DMS53 treated with DMSO at 0.1 percent for 48 hours (cell line): ENCODE data around the gene SCARB1.
"Not testable (repeated sequence)": the region's sequence is repeated elsewhere in the genome, so short reads cannot be mapped to it uniquely, and the experiment has no call there.

Source experiments
- DNase-seq: peaks from one replicate; lab custom pipeline; 2025; ENCODE audit not compliant: unreplicated experiment; lab: John Stamatoyannopoulos, UW

Gene SCARB1, protein sequence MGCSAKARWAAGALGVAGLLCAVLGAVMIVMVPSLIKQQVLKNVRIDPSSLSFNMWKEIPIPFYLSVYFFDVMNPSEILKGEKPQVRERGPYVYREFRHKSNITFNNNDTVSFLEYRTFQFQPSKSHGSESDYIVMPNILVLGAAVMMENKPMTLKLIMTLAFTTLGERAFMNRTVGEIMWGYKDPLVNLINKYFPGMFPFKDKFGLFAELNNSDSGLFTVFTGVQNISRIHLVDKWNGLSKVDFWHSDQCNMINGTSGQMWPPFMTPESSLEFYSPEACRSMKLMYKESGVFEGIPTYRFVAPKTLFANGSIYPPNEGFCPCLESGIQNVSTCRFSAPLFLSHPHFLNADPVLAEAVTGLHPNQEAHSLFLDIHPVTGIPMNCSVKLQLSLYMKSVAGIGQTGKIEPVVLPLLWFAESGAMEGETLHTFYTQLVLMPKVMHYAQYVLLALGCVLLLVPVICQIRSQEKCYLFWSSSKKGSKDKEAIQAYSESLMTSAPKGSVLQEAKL

DNA sequence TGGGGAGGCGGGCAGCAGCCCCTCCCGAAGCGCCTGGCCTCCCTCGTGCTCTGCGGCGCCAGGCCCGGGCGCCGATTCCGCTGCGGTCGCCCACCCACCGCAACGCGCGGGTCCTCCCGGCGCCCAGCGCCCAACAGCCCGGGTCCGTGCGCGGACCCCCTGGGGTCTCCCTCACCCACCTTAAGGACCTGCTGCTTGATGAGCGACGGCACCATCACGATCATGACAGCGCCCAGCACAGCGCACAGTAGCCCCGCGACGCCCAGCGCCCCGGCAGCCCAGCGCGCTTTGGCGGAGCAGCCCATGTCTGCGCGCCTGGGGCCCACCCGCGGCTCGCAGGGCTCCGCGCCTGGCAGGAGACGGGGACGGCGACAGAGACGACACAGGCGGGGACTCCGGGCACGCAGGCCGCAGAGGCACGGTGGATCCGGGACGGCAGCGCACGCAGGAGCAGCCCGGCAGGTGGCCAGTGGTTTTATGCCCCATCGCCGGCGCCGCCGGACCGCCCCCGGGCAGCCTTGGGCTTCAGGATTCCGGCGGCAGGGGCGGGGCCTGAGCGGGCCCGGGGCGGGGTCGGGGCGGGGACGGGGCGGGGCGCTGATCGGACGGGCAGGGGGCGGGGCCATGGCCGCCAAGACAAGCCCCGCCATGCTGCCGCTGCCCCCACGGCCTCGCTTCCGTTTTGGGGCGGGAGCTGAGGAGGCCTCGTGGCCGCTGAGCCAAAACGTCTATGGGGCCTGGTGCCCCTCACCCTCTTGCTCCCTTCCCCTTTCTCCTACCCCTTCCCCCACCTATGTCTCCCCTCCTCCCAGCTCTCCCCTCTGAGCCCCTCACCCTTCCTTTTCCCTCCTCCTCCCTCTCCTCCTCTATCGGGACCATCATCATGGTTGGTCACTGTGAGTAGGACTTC is at the start of gene SCARB1:
SCARB1 (minus strand) TSS at position 449 of the 910 bp plus-strand sequence; CDS start at position 305, 144 bp downstream.
- DNase-seq = peak; percentile 58

DNA sequence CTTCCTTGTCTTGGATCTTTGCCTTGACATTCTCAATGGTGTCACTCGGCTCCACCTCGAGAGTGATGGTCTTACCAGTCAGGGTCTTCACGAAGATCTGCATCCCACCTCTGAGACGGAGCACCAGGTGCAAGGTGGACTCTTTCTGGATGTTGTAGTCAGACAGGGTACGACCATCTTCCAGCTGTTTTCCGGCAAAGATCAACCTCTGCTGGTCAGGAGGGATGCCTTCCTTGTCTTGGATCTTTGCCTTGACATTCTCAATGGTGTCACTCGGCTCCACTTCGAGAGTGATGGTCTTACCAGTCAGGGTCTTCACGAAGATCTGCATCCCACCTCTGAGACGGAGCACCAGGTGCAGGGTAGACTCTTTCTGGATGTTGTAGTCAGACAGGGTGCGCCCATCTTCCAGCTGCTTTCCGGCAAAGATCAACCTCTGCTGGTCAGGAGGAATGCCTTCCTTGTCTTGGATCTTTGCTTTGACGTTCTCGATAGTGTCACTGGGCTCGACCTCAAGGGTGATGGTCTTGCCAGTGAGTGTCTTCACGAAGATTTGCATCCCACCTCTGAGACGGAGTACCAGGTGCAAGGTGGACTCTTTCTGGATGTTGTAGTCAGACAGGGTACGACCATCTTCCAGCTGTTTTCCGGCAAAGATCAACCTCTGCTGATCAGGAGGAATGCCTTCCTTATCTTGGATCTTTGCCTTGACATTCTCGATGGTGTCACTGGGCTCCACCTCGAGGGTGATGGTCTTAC is 49.0 kb upstream of the SCARB1 start:
- not testable (repeated sequence) for DNase-seq

DNA sequence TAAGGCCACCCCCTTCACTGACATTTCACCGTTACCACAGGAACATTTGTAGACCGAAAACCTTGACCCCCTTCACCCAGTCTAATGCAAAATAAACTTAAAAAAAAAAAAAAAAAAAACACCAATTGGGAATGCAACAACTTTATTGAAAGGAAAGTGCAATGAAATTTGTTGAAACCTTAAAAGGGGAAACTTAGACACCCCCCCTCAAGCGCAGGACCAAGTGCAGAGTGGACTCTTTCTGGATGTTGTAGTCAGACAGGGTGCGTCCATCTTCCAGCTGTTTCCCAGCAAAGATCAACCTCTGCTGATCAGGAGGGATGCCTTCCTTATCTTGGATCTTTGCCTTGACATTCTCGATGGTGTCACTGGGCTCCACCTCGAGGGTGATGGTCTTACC is 47.9 kb upstream of the SCARB1 start:
- not testable (repeated sequence) for DNase-seq

DNA sequence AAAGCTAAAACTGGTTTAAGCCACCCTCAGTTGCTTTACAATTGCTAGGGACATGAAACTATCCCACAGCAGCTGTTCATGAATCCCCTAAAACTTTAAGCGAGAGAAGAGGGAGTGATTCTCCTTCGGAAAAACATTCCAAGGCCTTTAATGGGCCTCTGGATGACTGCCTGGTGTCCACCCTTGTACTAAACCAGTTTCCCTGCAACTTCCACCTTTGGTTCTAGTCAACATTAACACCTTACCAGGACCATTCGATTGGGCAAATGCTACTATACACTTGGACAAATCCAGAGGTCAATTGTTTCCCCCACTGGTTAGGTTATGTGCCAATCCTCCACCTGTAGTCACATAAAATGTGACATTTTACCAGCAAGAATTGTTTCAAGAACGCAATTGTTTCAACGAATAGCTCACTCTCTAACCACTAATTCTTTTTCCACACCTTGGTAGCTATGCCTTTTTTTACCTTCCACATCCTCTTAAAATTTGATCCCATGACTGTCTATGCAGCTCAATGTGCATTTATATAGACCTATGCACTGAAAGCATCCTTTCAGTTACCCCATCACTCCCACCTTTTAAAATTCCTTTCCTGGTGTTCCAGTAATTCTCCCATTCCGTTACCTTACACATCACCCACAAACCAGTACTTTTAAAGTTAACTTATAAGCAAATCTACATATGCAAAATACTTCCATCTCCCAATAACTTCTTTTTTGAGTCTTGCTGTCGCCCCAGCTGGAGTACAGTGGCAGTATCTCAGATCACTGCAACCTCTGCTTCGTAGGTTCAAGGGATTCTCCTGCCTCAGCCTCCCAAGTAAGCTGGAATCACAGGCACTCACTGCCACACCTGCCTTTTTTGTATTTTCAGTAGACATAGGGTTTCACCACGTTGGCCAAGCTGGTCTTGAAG is 47.2 kb upstream of the SCARB1 start:
- no peak for DNase-seq

DNA sequence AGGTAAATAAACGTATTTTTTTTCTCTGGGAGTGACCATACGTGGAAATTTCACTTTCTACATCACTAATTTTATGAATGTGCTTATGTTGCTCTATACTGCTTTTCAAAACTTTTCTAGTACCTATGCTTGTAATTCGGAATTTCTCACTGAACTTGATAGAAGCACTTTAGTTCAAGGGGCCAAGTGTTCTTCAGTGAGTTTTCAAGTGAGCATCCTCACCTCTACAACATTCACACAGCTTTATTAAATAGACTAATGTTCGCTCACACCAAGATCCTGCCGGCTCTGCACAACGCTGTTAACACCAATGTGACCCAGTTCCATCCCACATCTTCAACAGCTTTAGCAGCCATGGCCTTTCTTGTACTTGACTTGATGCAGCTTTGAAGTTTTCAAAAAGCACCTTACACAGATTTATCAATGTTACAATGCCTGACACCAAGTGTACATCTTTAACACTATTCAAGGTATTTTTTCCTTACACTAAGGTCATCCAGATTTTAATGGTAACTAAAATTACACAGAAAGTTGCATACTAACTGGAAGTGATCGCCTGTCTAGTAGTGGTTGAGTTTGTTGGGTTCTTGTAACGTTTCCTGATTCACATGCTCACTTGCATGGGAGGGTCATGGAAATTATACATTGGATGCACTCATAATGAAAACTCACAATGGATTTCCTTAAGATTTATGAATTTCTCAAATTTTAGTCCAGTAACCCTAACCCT is 46.3 kb upstream of the SCARB1 start:
- DNase-seq = no peak

DNA sequence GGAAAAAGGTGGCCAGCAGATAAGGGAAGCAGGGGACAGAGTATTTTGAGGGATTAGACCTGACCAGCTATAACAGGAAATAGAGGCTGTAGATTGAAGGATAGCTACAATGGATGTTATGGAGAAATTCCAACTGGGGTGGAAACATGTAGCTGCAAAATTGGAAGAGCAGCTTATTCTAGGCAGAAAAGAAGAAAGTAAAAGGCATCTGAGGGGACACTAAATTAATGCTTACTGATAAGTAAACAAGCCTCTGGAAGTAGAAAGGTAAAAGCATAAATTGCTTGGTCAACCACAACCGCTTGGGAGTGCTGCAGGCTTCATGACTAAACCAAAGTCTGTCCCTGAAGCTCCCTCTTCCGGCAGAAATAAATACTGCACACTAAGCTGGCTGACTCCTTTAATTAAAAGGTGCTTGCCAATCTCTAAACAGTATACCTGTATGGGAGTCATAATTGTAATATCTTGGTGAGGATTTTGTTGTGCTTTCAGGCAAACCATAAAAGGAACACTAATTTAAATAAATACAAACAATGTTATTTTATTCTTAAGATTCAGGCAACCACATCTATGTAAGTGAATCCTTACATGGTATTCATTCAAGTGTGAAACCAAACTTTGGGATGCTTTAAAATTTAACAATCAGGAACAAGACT is 43.1 kb upstream of the SCARB1 start:
- no peak for DNase-seq

DNA sequence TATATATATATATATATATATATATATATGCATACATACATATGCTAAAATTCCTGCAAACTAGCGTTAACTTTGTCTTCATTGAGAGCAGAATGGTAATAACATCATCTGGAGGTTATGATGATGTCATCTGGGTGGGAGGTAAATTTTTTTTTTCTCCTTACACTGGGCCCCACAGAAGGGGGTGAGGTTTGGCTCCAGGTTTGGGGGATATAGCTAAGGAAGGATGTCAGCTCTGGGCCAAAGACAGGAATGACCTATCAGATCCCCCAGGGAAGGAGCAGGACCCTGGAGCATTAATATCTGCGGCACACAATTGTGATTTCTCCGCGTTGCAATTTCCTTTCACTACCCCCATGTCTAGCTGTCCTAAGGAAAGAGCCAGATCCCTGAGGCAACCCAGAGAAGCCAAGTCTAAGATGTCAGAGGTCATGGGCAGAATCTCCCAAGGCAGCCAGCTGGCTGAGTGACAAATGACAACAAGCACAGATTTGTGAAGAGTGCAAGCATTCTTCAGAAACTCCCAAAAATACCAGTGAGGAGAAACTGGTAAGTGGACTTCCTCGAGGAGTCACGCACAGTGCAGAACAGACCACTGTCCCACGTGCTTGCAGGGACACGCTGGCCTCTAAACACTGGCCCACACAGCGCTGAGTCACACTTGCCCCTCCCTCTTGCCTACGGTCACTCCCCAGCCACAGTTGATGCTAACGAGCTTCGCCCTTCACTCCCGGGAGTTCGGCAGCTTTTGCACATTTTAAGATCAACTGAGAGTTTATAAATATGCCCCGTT is 40.8 kb upstream of the SCARB1 start:
- DNase-seq = peak; percentile 67

DNA sequence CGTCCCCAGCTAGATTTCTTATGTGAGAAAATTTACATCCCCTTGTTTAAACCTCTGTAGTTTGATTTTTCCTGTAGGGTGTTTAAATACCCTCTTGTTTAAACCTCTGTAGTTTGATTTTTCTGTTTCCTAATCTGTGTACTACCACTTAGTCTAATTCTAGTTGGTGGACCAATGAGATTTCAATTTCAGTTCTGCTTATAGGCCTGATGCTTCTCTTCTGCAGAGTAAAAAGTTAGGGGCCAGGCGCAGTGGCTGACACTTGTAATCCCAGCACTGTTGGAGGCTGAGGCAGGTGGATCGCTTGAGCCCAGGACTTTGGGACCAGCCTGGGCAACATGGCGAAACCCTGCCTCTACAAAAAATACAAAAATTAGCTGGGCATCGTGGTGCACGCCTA is 39.3 kb upstream of the SCARB1 start:
- DNase-seq = no peak

DNA sequence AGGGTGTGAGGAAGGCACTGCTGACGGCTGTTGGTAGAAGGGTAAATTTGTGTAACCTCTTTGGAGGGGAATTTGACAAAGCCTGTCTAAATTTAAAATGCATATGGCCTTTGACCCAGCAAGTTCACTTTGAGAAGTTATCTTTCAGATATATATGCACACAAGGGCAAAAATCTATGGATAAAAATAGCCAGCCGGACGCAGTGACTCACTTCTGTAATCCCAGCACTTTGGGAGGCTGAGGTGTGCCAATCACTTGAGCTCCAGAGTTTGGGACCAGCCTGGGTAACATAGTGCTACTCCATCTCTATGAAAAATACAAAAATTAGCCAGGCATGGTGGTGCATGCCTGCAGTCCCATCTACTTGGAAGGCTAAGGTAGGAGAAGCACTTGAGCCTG is 37.3 kb upstream of the SCARB1 start:
- DNase-seq = no peak

DNA sequence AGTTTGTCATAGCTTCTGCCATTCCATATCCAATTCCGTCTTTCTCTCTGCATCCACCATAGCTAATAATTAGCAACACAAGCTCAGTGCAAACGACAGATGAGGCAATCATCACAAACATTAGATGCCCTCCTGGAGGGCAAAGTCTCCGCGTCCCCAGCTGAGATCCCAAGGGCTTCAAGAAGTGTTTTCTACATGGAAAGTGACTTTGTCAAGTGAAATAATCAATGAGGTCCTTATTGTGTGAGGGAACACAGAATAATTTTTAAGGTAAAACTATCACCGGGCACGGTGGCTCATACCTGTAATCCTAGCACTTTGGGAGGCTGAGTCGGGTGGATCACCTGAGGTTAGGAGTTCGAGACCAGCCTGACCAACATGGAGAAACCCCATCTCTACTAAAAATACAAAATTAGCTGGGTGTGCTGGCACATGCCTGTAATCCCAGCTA is 36.7 kb upstream of the SCARB1 start:
- DNase-seq = not testable (repeated sequence)

DNA sequence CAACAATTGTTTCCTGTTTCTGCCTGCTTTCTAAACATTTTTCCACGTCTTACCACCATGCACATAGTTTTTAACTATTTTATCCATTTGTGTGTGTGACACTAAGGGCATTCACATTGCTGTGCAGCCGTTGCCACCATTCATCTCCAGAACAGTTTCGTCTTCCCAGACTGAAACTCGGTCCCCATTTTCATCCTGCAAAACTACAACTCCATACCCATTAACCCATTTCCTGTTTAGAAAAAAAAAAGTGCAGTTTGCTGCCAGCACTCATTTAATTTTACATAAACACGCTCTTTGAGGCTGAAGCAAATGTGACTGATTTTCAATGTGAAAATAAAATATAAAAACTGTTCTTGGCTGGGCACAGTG is 35.2 kb upstream of the SCARB1 start:
- no peak for DNase-seq

DNA sequence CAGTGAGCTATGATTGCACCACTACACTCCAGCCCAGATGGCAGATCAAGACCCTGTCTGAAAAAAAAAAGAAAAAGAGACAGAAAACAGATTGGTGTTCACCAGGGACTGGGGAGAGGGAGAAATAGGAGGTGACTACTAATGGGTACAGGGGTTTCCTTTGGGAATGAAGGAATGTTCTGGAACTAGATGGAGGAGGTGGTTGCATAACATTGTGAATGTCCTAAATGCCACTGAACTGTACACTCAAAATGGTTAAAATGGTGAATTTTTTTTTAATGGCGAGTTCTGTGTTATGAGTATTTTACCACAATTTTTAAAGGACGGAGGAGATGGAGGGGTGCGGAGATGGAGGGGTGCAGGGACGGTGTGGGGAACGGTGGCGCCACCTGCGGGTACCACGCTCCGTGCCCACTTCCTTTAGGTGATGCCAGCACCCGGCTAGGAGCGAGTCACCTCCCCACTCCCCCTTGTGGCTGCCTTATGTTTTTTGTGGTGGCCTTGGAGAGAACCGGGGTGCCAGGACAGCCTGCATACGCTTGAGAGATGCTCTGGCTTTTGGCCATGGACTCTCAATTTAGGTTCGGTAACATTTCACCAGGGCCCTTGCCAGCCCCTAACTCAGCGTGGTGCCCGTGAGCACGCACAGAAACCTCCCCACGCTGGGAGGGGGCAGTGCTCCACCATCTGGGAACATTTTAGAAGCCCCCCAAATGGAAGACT is 34.7 kb upstream of the SCARB1 start:
- no peak for DNase-seq

DNA sequence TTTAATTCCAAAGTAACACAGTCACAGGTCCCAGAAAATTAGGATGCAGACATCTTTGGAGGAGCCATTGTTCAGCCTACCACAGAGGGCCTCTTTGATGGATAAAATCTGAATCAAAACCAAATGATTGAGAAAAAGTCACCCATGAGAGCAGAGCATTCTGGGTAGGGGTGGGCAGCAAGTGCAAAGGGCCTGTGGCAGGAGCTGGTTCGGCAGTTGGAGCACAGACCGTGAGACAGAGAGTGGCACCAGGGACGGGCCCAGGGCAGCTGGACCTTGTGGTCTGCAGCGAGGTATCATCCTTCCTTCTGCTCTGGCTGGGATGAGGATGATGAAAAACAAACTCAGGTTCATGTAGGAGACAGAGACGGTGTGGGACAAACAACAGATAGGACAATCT is 32.8 kb upstream of the SCARB1 start:
- no peak for DNase-seq

DNA sequence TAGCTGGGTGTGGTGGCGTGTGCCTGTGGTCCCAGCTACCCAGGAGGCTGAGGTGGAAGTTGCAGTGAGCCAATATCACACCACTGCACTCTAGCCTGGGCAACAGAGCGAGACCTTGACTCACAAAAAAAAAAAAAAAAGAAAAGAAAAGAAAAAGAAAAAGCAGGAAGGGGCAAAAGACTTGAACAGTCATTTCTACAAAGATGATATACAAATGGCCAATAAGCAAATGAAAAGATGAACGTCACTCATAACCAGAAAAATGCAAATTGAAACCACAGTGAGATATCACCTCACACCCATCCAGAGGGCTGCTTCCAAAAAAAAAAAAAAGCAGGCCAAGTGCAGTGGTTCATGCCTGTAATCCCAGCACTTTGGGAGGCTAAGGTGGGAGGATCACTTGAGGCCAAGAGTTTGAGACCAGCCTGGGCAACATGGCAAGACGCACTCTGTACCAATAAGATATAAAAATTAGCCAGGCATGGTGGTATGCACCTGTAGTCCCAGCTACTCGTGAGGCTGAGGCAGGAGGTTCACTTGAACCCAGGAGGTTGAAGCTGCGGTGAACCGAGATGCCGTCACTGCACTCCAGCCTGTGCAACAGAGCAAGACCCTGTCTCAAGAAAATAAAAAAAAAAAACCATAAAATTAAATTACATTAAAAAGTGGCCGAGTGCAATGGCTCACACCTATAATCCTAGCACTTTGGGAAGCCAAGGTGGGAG is 30.3 kb upstream of the SCARB1 start:
- no peak for DNase-seq

DNA sequence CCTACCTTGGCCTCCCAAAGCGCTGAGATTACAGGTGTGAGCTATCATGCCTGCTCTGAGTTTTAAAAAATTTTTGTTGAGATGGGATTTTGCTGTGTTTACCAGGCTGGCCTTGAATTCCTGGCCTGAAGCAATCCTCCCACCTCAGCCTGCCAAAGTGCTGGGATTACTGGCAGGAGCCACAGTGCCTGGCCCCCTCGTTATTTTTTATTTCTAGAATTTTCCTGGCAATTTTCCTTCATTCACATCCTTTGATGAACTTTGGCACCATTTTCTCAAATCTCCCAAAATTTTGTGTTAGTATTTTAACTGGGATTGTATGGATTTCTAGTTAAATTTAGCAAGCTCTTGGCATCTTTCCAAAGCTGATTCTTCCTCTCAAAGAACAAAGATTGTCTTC is 24.6 kb upstream of the SCARB1 start:
- no peak for DNase-seq

DNA sequence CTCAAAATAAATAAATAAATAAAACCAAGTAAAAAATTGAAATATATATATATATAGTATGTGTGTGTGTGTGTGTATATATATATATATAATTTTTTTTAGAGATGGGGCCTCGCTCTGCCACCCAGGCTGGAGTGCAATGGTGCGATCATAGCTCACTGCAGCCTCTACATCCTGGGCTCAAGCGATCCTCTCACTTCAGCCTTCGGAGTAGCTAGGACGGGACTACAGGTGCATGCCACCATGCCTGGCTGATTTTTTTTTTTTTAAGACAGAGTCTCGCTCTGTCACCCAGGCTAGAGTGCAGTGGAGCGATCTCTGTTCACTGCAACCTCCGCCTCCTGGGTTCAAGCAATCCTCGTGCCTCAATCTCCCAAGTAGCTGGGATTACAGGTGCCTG is 24.1 kb upstream of the SCARB1 start:
- not testable (repeated sequence) for DNase-seq
